B cell (primary cell): ENCODE measurements around the gene OR11H7.

Experiments used
- EZH2 ChIP-seq: IDR thresholded peaks from 2 replicates; pipeline ENCODE4 v1.6.1; 2012; ENCODE audit warnings: borderline replicate concordance, low read depth, mild to moderate bottlenecking, moderate library complexity, low read length; ENCODE audit not compliant: insufficient read depth, poor library complexity, severe bottlenecking
- TF ChIP-seq, protein P1 (sequence below): fragments of 200-600 bp; IDR thresholded peaks from one replicate; pipeline ENCODE4 v1.8.0; 2022; ENCODE audit warnings: antibody characterized with exemption, mild to moderate bottlenecking

- TF ChIP-seq, protein P1, sequence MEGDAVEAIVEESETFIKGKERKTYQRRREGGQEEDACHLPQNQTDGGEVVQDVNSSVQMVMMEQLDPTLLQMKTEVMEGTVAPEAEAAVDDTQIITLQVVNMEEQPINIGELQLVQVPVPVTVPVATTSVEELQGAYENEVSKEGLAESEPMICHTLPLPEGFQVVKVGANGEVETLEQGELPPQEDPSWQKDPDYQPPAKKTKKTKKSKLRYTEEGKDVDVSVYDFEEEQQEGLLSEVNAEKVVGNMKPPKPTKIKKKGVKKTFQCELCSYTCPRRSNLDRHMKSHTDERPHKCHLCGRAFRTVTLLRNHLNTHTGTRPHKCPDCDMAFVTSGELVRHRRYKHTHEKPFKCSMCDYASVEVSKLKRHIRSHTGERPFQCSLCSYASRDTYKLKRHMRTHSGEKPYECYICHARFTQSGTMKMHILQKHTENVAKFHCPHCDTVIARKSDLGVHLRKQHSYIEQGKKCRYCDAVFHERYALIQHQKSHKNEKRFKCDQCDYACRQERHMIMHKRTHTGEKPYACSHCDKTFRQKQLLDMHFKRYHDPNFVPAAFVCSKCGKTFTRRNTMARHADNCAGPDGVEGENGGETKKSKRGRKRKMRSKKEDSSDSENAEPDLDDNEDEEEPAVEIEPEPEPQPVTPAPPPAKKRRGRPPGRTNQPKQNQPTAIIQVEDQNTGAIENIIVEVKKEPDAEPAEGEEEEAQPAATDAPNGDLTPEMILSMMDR, result no peak
- no peak for TF ChIP-seq EZH2
These were observed at the start of gene OR11H7 for GRCh38 chr14:20228681-20229080.
